Measurements from ENCODE around the gene USP32. TPM values are rescaled to one million over a fixed set of nuclear protein-coding genes. Genes with fewer than 3 reads are reported as not detected.

Gene USP32
- total and polyA plus RNA-seq, 2 of the 8 experiments (the other 6 are each of a cell fraction or from before 2014, with no cell fraction given) = 29.6 to 112 TPM

GRCh38 chr17:60147553-60148223 is 244.2 kb downstream of the USP32 start:
- Histone ChIP-seq H3K18ac (ENCODE audit: extremely low read depth, low read length) (no peak overlapping the region), H2AK5ac (ENCODE audit: low read depth, low read length) (no peak overlapping the region), H2BK120ac (replicated peaks; ENCODE audit: low read depth, low read length) (no peak overlapping the region), H4K91ac (replicated peaks; ENCODE audit: insufficient read length, low read length) (no peak overlapping the region), H2BK20ac (ENCODE audit: low read length) (peak overlapping the region; percentile 57; the same call in 1 of the 2 replicates), H3K27me3 (replicated peaks in 1 of 4; ENCODE audit: control insufficient read depth in 3 of 4, extremely low read depth in 1 of 4, insufficient read depth in 3 of 4, low read length in 3 of 4) (peaks cover 3 to 40% (median 32%) of the 10 kb centered on the region in 4 experiments), H3K23ac (ENCODE audit: insufficient read length) (no peak overlapping the region), H4K5ac (ENCODE audit: insufficient read length, low read depth, low read length) (no peak overlapping the region), H3K4ac (replicated peaks; ENCODE audit: insufficient read length, low read depth, low read length) (no peak overlapping the region), H3K36me3 (ENCODE audit: control insufficient read depth in 2 of 4, insufficient read depth in 4 of 4, low read length in 3 of 4) (no peaks in the 10 kb centered on the region), H4K20me1 (replicated peaks in 1 of 2; ENCODE audit: control insufficient read depth in 1 of 2, insufficient read depth in 2 of 2, low read length in 2 of 2) (no peaks in the 10 kb centered on the region), H3K4me3 (ENCODE audit: extremely low read depth in 1 of 4, insufficient read depth in 2 of 4, low read depth in 3 of 4, low read length in 4 of 4) (no peak overlapping the region), H2BK5ac (ENCODE audit: low read depth, low read length) (no peak overlapping the region), H3K23me2 (ENCODE audit: low read depth, low read length) (peaks cover 12% of the 10 kb centered on the region; the same call in 1 of the 2 replicates), H3K79me1 (ENCODE audit: low read depth, low read length) (no peaks in the 10 kb centered on the region), H3K14ac (ENCODE audit: insufficient read length) (no peak overlapping the region), H3K9me3 (ENCODE audit: insufficient read depth in 2 of 2, low read depth in 1 of 2, low read length in 1 of 2) (no peaks in the 10 kb centered on the region), H3K27ac (ENCODE audit: low read depth, low read length) (no peak overlapping the region), H3K9ac (replicated peaks in 1 of 4; ENCODE audit: extremely low read depth in 1 of 4, low read depth in 3 of 4, low read length in 3 of 4) (no peak overlapping the region), H3K4me2 (ENCODE audit: insufficient read depth in 1 of 2, low read depth in 2 of 2, low read length in 2 of 2) (no peak overlapping the region), H2BK12ac (ENCODE audit: low read depth, low read length) (no peak overlapping the region), H2BK15ac (ENCODE audit: low read length) (peak overlapping the region; percentile 55; the same call in 1 of the 2 replicates), H3K4me1 (replicated peaks in 1 of 4; ENCODE audit: control insufficient read depth in 3 of 4, insufficient read depth in 4 of 4, low read length in 3 of 4) (peaks cover 10 to 18% (median 12%) of the 10 kb centered on the region in 4 experiments), H3K56ac (replicated peaks; ENCODE audit: insufficient read length, low read depth, low read length) (no peak overlapping the region), H2AFZ (ENCODE audit: low read length) (no peak overlapping the region), H4K8ac (ENCODE audit: extremely low read depth, insufficient read depth, low read length) (no peak overlapping the region), H3K79me2 (ENCODE audit: control insufficient read depth in 1 of 2, insufficient read depth in 2 of 2, low read length in 2 of 2) (no peaks in the 10 kb centered on the region)
- FAIRE-seq (no peak), DNase-seq (ENCODE audit: low read depth in 1 of 2, low spot score in 2 of 2) (no peak)
- WGBS, 2 experiments (ENCODE audit: extremely low coverage in 1 of 2, insufficient coverage in 1 of 2, insufficient read length in 1 of 2, insufficient replicate concordance in 2 of 2, low coverage in 1 of 2, low lambda C conversion rate in 2 of 2, missing lambda C conversion rate in 1 of 2) = 87% methylated on average over 8 of the region's 8 CpGs; no CpG with 5 or more reads in 1 of the 2 experiments
- CTCF ChIA-PET (ENCODE audit: partially characterized antibody) = interaction anchor here (2.7 to 10.2 kb wide), 2 partner anchors 10 to 13 kb away, joined by 15 to 148 read pairs; no protein-coding TSS in a partner anchor
- POLR2A ChIA-PET (ENCODE audit: partially characterized antibody) = interaction anchor here (1.3 kb wide), 2 partner anchors 13 to 28 kb away, joined by 4 to 5 read pairs; no protein-coding TSS in a partner anchor
- TF ChIP-seq CHD1 (IDR thresholded peaks at IDR 0.05; ENCODE audit: low read depth, low read length) (no peak), SIN3A (conservative IDR thresholded peaks at IDR 0.05 in 1 of 2, IDR thresholded peaks at IDR 0.05 in 1 of 2; ENCODE audit: low read depth in 1 of 2, low read length in 2 of 2) (no peak), HDAC6 (IDR thresholded peaks at IDR 0.05; ENCODE audit: low read depth, low read length) (no peak), TEAD4 (IDR thresholded peaks at IDR 0.05; ENCODE audit: low read depth, low read length) (no peak)
